ENCODE results near the gene GAST. TPM values are rescaled to one million over a fixed set of nuclear protein-coding genes. Genes with fewer than 3 reads are reported as not detected.
A peak's percentile ranks its signal among the peaks of the same experiment; 100 is the strongest.
"Not testable (repeated sequence)": the region's sequence is repeated elsewhere in the genome, so short reads cannot be mapped to it uniquely, and the experiment has no call there.

Gene GAST
- total RNA-seq, 4 donors from 2014 or later: not detected

GRCh38 chr17:41672153-41672552, 40.0 kb upstream of the GAST start:
- no peak for TF ChIP-seq POLR2AphosphoS5 (IDR thresholded peaks at IDR 0.05)
- TF ChIP-seq EP300 (IDR thresholded peaks at IDR 0.05): no peak
- no peak for TF ChIP-seq CTCF (IDR thresholded peaks at IDR 0.05)
- TF ChIP-seq POLR2A (IDR thresholded peaks at IDR 0.05; ENCODE audit: low read depth): no peak
- Histone ChIP-seq H3K9me3 (no peaks in the 10 kb centered on the region), H3K4me3 (no peak overlapping the region), H3K36me3 (no peaks in the 10 kb centered on the region), H3K27ac (replicated peaks in 1 of 4) (no peak overlapping the region), H3K27me3 (peaks cover 0 to 13% (median 0%) of the 10 kb centered on the region in 4 donors), H3K4me1 (peaks cover 3 to 7% (median 4%) of the 10 kb centered on the region in 4 donors)
- WGBS: 94% methylated on average over 7 of the region's 7 CpGs
- no peak for DNase-seq (ENCODE audit: extremely low spot score)
- intact Hi-C loops (cut with DNase I): no loop called here

GRCh38 chr17:41675157-41676057, 36.7 kb upstream of the GAST start:
- H3K27ac ChIP-seq (replicated peaks in 1 of 4); intact Hi-C loops (cut with DNase I); H3K4me1 ChIP-seq; DNase-seq (ENCODE audit: extremely low spot score); H3K9me3 ChIP-seq; H3K36me3 ChIP-seq; H3K4me3 ChIP-seq: not testable (repeated sequence)
- WGBS: 79% methylated on average over 7 of the region's 7 CpGs
- peaks cover 0 to 22% (median 0%) of the 10 kb centered on the region in 4 donors for H3K27me3 ChIP-seq

- Histone ChIP-seq H3K27me3 (peaks cover 0 to 22% (median 0%) of the 10 kb centered on the region in 4 donors), H3K27ac (replicated peaks in 1 of 4) (no peak overlapping the region), H3K4me1 (peaks cover 0 to 3% (median 0%) of the 10 kb centered on the region in 4 donors), H3K36me3 (no peaks in the 10 kb centered on the region), H3K9me3 (no peaks in the 10 kb centered on the region), H3K4me3 (no peak overlapping the region)
- 85% methylated on average over 3 of the region's 3 CpGs for WGBS
- intact Hi-C loops (cut with DNase I): no loop called here
- TF ChIP-seq POLR2AphosphoS5 (IDR thresholded peaks at IDR 0.05) (no peak), POLR2A (IDR thresholded peaks at IDR 0.05; ENCODE audit: low read depth) (no peak), CTCF (IDR thresholded peaks at IDR 0.05) (no peak), EP300 (IDR thresholded peaks at IDR 0.05) (no peak)
- DNase-seq (ENCODE audit: extremely low spot score): no peak
Observed at GRCh38 chr17:41676058-41676419, 36.1 kb upstream of the GAST start.

- H3K36me3 ChIP-seq: no peaks in the 10 kb centered on the region
- peaks cover 0 to 3% (median 0%) of the 10 kb centered on the region in 4 donors for H3K4me1 ChIP-seq
- 95% methylated on average over 2 of the region's 2 CpGs for WGBS
- TF ChIP-seq POLR2AphosphoS5 (IDR thresholded peaks at IDR 0.05) (no peak), POLR2A (IDR thresholded peaks at IDR 0.05; ENCODE audit: low read depth) (no peak), CTCF (IDR thresholded peaks at IDR 0.05) (no peak), EP300 (IDR thresholded peaks at IDR 0.05) (no peak)
- H3K27me3 ChIP-seq: peaks cover 0 to 21% (median 0%) of the 10 kb centered on the region in 4 donors
- no peak for DNase-seq (ENCODE audit: extremely low spot score)
- intact Hi-C loops (cut with DNase I): no loop called here
- peak overlapping the region; percentile 12 to 70 (median 63) for H3K27ac ChIP-seq (replicated peaks in 1 of 4)
- H3K9me3 ChIP-seq: no peaks in the 10 kb centered on the region
- H3K4me3 ChIP-seq: peak overlapping the region; percentile 16 to 38 (median 30)
Observed at GRCh38 chr17:41678411-41678906, 33.7 kb upstream of the GAST start.

GRCh38 chr17:41678907-41679739, 33.0 kb upstream of the GAST start:
- TF ChIP-seq EP300 (IDR thresholded peaks at IDR 0.05) (no peak), POLR2AphosphoS5 (IDR thresholded peaks at IDR 0.05) (peak; percentile 8 to 40), CTCF (IDR thresholded peaks at IDR 0.05) (no peak), POLR2A (IDR thresholded peaks at IDR 0.05; ENCODE audit: low read depth) (no peak)
- Histone ChIP-seq H3K4me1 (peaks cover 0 to 3% (median 0%) of the 10 kb centered on the region in 4 donors), H3K36me3 (no peaks in the 10 kb centered on the region), H3K27ac (replicated peaks in 1 of 4) (peak overlapping the region; percentile 12 to 70 (median 63)), H3K27me3 (peaks cover 0 to 18% (median 0%) of the 10 kb centered on the region in 4 donors), H3K9me3 (no peaks in the 10 kb centered on the region), H3K4me3 (peak overlapping the region; percentile 16 to 38 (median 30))
- no peak for DNase-seq (ENCODE audit: extremely low spot score)
- WGBS: 56% methylated on average over 6 of the region's 6 CpGs
- intact Hi-C loops (cut with DNase I): no loop called here
